Measurements from ENCODE around the gene PIK3R5.

DNA sequence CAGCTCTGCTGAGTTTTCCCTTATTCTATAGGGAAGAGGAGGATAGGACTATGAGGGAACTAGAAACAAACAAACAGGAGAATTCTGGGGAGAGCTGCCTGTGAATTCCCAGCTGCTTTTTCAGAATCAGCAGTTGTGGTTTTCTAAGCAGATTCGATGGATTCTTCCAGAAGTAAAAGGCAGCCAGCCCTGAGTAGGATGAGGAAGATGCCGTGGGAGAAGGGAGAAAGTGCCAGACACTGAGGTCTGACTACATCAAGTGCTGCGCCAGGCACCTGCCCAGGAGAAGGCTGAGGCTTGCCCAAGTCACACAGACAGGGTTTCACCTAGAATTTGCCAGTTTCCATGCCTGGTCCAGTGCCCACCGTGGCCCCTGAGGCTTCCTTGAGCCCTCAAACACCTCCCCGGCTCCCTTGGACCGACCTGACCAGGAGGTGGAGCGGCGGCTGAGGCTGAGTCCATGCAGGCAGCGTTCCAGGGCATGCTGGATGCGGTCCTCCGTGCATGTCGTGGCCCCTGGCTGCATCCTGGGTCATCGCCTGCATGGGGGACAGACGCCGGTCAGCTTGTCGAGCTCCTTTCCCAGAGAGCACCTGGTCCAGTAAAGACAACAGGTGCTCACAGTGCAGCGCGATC, 54.4 kb downstream of the PIK3R5 start:
- TF ChIP-seq POLR2A (IDR thresholded peaks at IDR 0.05), result no peak
- TF ChIP-seq, protein P1, sequence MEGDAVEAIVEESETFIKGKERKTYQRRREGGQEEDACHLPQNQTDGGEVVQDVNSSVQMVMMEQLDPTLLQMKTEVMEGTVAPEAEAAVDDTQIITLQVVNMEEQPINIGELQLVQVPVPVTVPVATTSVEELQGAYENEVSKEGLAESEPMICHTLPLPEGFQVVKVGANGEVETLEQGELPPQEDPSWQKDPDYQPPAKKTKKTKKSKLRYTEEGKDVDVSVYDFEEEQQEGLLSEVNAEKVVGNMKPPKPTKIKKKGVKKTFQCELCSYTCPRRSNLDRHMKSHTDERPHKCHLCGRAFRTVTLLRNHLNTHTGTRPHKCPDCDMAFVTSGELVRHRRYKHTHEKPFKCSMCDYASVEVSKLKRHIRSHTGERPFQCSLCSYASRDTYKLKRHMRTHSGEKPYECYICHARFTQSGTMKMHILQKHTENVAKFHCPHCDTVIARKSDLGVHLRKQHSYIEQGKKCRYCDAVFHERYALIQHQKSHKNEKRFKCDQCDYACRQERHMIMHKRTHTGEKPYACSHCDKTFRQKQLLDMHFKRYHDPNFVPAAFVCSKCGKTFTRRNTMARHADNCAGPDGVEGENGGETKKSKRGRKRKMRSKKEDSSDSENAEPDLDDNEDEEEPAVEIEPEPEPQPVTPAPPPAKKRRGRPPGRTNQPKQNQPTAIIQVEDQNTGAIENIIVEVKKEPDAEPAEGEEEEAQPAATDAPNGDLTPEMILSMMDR (IDR thresholded peaks at IDR 0.05), result no peak
- no peak for TF ChIP-seq EP300 (IDR thresholded peaks at IDR 0.05)
